ENCODE data around the gene DTX4.

DTX4 gene

GRCh38 chr11:59226396-59226795, 54.5 kb downstream of the DTX4 start:
- Mint-ChIP-seq H3K4me1 (no peaks in the 10 kb centered on the region), H3K27ac (no peak overlapping the region), H3K27me3 (ENCODE audit: low read depth) (peaks cover under 1% of the 10 kb centered on the region), H3K36me3 (ENCODE audit: low read depth) (no peaks in the 10 kb centered on the region), H3K9me3 (peaks cover 3% of the 10 kb centered on the region), H3K4me3 (no peak overlapping the region)
- TF ChIP-seq, protein P1, sequence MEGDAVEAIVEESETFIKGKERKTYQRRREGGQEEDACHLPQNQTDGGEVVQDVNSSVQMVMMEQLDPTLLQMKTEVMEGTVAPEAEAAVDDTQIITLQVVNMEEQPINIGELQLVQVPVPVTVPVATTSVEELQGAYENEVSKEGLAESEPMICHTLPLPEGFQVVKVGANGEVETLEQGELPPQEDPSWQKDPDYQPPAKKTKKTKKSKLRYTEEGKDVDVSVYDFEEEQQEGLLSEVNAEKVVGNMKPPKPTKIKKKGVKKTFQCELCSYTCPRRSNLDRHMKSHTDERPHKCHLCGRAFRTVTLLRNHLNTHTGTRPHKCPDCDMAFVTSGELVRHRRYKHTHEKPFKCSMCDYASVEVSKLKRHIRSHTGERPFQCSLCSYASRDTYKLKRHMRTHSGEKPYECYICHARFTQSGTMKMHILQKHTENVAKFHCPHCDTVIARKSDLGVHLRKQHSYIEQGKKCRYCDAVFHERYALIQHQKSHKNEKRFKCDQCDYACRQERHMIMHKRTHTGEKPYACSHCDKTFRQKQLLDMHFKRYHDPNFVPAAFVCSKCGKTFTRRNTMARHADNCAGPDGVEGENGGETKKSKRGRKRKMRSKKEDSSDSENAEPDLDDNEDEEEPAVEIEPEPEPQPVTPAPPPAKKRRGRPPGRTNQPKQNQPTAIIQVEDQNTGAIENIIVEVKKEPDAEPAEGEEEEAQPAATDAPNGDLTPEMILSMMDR (IDR thresholded peaks at IDR 0.05; ENCODE audit: unreplicated experiment in 3 of 3): no peak

DNA sequence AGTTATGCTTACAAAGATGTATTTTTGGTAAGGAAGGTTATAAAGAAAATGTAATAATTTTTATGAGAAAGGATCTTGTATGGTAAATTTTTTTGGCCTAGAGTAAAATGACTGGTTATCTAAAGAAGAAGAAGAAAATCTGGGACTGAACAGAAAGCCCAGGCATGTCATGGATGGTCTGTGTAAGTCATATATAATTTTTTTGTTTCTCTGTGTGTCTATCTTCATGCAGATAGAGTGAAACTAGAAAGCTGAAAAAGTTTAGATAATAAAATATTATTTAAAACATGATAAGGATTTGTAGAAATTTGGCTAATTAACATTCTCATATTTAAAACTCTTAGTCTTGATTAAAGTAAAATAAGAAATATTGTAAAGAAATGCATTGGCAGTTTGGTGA, 68.4 kb downstream of the DTX4 start:
- Mint-ChIP-seq H3K9me3 (peaks cover 26% of the 10 kb centered on the region), H3K36me3 (ENCODE audit: low read depth) (no peaks in the 10 kb centered on the region), H3K4me1 (no peaks in the 10 kb centered on the region), H3K27ac (no peak overlapping the region), H3K27me3 (ENCODE audit: low read depth) (no peaks in the 10 kb centered on the region), H3K4me3 (no peak overlapping the region)
- TF ChIP-seq, protein P1 (IDR thresholded peaks at IDR 0.05; ENCODE audit: unreplicated experiment in 3 of 3): no peak

- Mint-ChIP-seq H3K36me3 (ENCODE audit: low read depth) (no peaks in the 10 kb centered on the region), H3K9me3 (peaks cover 16% of the 10 kb centered on the region), H3K27me3 (ENCODE audit: low read depth) (no peaks in the 10 kb centered on the region), H3K27ac (no peak overlapping the region), H3K4me1 (no peaks in the 10 kb centered on the region), H3K4me3 (no peak overlapping the region)
- TF ChIP-seq, protein P1 (IDR thresholded peaks at IDR 0.05; ENCODE audit: unreplicated experiment in 3 of 3): no peak
Measured at GRCh38 chr11:59243633-59244032, 71.7 kb downstream of the DTX4 start.

- Mint-ChIP-seq H3K27me3 (ENCODE audit: low read depth) (peaks cover 5% of the 10 kb centered on the region), H3K4me1 (no peaks in the 10 kb centered on the region), H3K27ac (no peak overlapping the region), H3K4me3 (no peak overlapping the region), H3K9me3 (no peaks in the 10 kb centered on the region), H3K36me3 (ENCODE audit: low read depth) (no peaks in the 10 kb centered on the region)
- TF ChIP-seq, protein P1 (IDR thresholded peaks at IDR 0.05; ENCODE audit: unreplicated experiment in 3 of 3): no peak
Measured at GRCh38 chr11:59247531-59248227, 75.7 kb downstream of the DTX4 start.

DNA sequence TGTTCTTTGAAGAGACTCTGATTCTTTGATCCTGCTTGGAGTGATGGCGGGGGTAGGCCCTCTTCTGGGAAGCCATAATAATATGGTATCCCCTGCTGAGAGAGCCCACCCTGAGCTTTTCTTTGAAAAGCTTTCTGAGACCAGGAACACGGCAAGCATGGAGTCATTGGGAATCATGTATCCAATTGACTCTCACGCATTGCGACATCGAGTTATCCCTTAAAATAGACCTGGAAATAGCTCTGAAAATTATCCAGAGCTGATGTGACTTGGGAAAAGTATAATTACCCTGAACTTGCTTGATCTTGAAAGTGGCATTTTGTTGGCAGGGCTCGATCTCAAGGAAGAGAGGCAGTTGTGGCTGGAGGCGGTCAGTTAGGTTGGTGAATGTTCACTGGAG, 77.6 kb downstream of the DTX4 start:
- Mint-ChIP-seq H3K27ac (no peak overlapping the region), H3K4me1 (no peaks in the 10 kb centered on the region), H3K27me3 (ENCODE audit: low read depth) (peaks cover 5% of the 10 kb centered on the region), H3K4me3 (no peak overlapping the region), H3K36me3 (ENCODE audit: low read depth) (no peaks in the 10 kb centered on the region), H3K9me3 (no peaks in the 10 kb centered on the region)
- TF ChIP-seq, protein P1 (IDR thresholded peaks at IDR 0.05; ENCODE audit: unreplicated experiment in 3 of 3): no peak

DNA sequence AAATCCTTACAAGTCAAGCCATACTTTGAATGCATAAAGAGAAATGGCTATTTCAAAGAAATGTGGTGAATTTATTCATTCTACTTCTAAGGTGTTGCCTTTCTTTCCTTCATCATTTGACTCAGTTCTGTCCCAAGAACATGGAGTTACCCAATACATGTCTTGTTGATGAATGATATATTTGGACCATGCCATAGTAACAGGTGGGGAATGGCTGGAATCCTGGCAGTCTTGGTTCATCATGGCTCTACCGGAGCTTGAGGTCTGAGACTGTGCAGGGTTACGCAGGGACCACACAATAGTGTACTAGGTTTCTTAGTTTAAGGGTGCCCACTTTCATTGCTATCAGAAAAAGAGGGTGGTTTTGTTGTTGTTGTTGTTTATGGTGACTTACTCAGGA, 81.1 kb downstream of the DTX4 start:
- Mint-ChIP-seq H3K36me3 (ENCODE audit: low read depth) (no peaks in the 10 kb centered on the region), H3K4me1 (no peaks in the 10 kb centered on the region), H3K27me3 (ENCODE audit: low read depth) (peaks cover 5% of the 10 kb centered on the region), H3K27ac (no peak overlapping the region), H3K4me3 (no peak overlapping the region), H3K9me3 (no peaks in the 10 kb centered on the region)
- TF ChIP-seq, protein P1 (IDR thresholded peaks at IDR 0.05; ENCODE audit: unreplicated experiment in 3 of 3): no peak
